A673 (cell line): ENCODE data around the gene GGCT.

Experiments used
- EZH2 ChIP-seq: fragments of 200-600 bp; sonication (generic); IDR thresholded peaks from 2 replicates; pipeline ENCODE4 v1.6.1; 2017; ENCODE audit warnings: borderline replicate concordance, low read depth, mild to moderate bottlenecking, mixed read lengths, antibody characterized with exemption, low read length; ENCODE audit not compliant: poor library complexity, severe bottlenecking
- TF ChIP-seq, protein P1 (sequence below): fragments of 300-800, 200-600 bp; sonication (generic); conservative IDR thresholded peaks from 2 replicates; pipeline ENCODE4 v1.5.1; 2017; ENCODE audit warnings: low read depth, mild to moderate bottlenecking, antibody characterized with exemption, low read length, moderate library complexity, mixed read lengths

DNA sequence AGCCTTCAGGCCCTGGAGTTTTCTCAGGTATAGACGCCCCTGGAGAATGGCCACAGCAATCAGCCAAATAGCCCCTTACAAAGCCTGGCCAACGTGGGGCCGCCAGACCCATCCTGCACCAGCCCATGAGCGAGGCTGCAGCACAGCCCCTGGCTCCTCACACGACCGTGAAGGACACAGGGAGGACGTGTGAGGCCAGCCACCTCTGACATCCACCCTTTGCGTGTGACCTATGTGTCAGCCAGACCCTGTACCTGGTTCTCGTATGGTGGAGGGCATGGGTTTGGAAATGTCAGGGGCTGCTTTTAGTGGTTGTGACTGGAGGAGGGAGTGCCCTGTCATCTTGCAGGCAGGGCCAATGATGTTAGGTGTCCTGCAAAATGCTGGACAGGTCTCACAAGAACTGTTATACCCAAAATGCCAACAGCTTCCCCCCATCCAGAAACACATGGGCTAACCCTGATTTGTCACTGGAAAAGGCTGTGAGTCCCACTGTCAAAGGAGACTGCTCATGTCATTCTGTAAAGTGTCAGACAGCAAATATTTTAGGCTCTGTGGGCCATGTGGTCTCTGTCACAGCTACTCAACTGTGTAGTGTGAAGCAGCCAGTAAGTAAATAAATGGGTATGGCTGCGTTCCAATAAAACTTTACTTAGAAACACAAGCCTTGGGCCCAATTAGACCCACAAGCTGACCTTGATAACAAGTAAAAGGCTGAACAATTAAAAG is 56.0 kb downstream of the GGCT start:
- no peak for TF ChIP-seq EZH2
- TF ChIP-seq, protein P1, sequence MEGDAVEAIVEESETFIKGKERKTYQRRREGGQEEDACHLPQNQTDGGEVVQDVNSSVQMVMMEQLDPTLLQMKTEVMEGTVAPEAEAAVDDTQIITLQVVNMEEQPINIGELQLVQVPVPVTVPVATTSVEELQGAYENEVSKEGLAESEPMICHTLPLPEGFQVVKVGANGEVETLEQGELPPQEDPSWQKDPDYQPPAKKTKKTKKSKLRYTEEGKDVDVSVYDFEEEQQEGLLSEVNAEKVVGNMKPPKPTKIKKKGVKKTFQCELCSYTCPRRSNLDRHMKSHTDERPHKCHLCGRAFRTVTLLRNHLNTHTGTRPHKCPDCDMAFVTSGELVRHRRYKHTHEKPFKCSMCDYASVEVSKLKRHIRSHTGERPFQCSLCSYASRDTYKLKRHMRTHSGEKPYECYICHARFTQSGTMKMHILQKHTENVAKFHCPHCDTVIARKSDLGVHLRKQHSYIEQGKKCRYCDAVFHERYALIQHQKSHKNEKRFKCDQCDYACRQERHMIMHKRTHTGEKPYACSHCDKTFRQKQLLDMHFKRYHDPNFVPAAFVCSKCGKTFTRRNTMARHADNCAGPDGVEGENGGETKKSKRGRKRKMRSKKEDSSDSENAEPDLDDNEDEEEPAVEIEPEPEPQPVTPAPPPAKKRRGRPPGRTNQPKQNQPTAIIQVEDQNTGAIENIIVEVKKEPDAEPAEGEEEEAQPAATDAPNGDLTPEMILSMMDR = no peak
